Smooth muscle cell (in vitro differentiated cells): ENCODE data around the gene TPRKB. TPM values are rescaled to one million over a fixed set of nuclear protein-coding genes. Genes with fewer than 3 reads are reported as not detected.

Source experiments
- DNase-seq: peaks from one replicate; lab custom pipeline; 2025; ENCODE audit not compliant: unreplicated experiment; lab: John Stamatoyannopoulos, UW
- H2AFZ ChIP-seq: fragments of 200-600 bp; sonication (generic); 2 replicates; pipeline ENCODE4 v1.6.0; 2016; ENCODE audit warnings: antibody characterized with exemption, low read depth, mild to moderate bottlenecking
- H3F3A ChIP-seq: fragments of 200-600 bp; sonication (generic); 2 replicates; pipeline ENCODE4 v1.6.0; 2017; ENCODE audit warnings: antibody characterized with exemption, low read depth
- H3K27ac ChIP-seq: fragments of 200-600 bp; sonication (generic); 2 replicates; pipeline ENCODE4 v1.5.1; 2016; ENCODE audit warnings: low read depth, mild to moderate bottlenecking
- H3K27me3 ChIP-seq: fragments of 200-600 bp; sonication (generic); 2 replicates; pipeline ENCODE4 v1.6.1; 2016; ENCODE audit warnings: low read depth, mild to moderate bottlenecking
- H3K36me3 ChIP-seq: fragments of 200-600 bp; sonication (generic); 2 replicates; pipeline ENCODE4 v1.5.1; 2016; ENCODE audit warnings: low read depth
- H3K4me1 ChIP-seq: fragments of 200-600 bp; sonication (generic); 2 replicates; pipeline ENCODE4 v1.5.1; 2016; ENCODE audit warnings: low read depth
- H3K4me2 ChIP-seq: fragments of 200-600 bp; sonication (generic); 2 replicates; pipeline ENCODE4 v1.6.0; 2016; ENCODE audit warnings: mild to moderate bottlenecking
- H3K4me3 ChIP-seq: fragments of 200-600 bp; sonication (generic); 2 replicates; pipeline ENCODE4 v1.5.1; 2016; ENCODE audit warnings: mild to moderate bottlenecking
- H3K79me2 ChIP-seq: fragments of 200-600 bp; sonication (generic); 2 replicates; pipeline ENCODE4 v1.6.0; 2016; ENCODE audit warnings: low read depth, mild to moderate bottlenecking
- H3K9ac ChIP-seq: fragments of 200-600 bp; sonication (generic); 2 replicates; pipeline ENCODE4 v1.6.0; 2016; ENCODE audit warnings: low read depth
- H3K9me3 ChIP-seq: fragments of 200-600 bp; sonication (generic); replicated peaks from 2 replicates; pipeline ENCODE4 v1.5.1; 2016; ENCODE audit warnings: low read depth
- H4K20me1 ChIP-seq: fragments of 200-600 bp; sonication (generic); 2 replicates; pipeline ENCODE4 v1.6.0; 2016; ENCODE audit warnings: low read depth
- WGBS: methylation state at CpG from one replicate; pipeline ENCODE4 v1.1.7; 2016; ENCODE audit warnings: low lambda C conversion rate; 5-methylcytosine and 5-hydroxymethylcytosine counted together
- polyA plus RNA-seq: library from polyadenylated mRNA; unstranded; fragments of >200 nt; fragmentation: Nextera tagmentation; extraction: Ambion mirVana; gene quantifications from 2 replicates; pipeline ENCODE4 v1.2.1, GENCODE V29; 2016
- total RNA-seq: library from RNA; depleted of rRNA; stranded (reverse); fragments of >200 nt; gene quantifications from 2 replicates; pipeline ENCODE4 v1.2.3, GENCODE V29; 2014
- TF ChIP-seq, protein P1 (sequence below): fragments of 200-600 bp; sonication (generic); IDR thresholded peaks from 2 replicates; pipeline ENCODE4 v1.5.1; 2017; ENCODE audit warnings: borderline replicate concordance, mild to moderate bottlenecking, antibody characterized with exemption; ENCODE audit not compliant: insufficient read depth, poor library complexity, severe bottlenecking

TPRKB gene
- total and polyA plus RNA-seq, 2 experiments from 2014 or later = 48.9 to 62.3 TPM

DNA sequence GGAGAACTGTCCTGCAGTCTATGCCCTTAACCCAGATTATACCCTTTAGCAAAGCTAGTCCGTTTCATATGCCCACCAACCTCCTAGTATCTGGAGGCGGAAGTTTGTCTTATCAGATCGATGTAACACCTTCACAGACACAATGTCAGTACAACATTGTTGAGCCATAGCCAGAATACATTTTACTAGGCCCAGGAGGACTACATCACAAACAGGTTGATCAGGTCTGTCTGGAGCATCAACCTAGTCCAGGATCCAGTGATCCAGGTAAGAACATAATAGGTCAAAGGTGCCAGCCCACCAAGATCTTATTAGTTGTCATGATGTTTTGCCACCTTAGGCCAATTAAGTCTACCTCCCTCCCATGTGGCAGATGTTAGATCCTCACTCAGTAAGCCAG, 2.0 kb upstream of the TPRKB start:
- peaks cover 3% of the 10 kb centered on the region for H3K36me3 ChIP-seq
- H3K9ac ChIP-seq = no peak overlapping the region
- DNase-seq = no peak
- no peak overlapping the region for H3K4me3 ChIP-seq
- H3K27ac ChIP-seq = no peak overlapping the region
- H3K4me1 ChIP-seq = peaks cover 9% of the 10 kb centered on the region
- H3K27me3 ChIP-seq = no peaks in the 10 kb centered on the region
- no peaks in the 10 kb centered on the region for H3F3A ChIP-seq
- no peaks in the 10 kb centered on the region for H3K9me3 ChIP-seq
- WGBS = 83% methylated on average over 3 of the region's 3 CpGs
- no peak overlapping the region for H2AFZ ChIP-seq
- TF ChIP-seq, protein P1, sequence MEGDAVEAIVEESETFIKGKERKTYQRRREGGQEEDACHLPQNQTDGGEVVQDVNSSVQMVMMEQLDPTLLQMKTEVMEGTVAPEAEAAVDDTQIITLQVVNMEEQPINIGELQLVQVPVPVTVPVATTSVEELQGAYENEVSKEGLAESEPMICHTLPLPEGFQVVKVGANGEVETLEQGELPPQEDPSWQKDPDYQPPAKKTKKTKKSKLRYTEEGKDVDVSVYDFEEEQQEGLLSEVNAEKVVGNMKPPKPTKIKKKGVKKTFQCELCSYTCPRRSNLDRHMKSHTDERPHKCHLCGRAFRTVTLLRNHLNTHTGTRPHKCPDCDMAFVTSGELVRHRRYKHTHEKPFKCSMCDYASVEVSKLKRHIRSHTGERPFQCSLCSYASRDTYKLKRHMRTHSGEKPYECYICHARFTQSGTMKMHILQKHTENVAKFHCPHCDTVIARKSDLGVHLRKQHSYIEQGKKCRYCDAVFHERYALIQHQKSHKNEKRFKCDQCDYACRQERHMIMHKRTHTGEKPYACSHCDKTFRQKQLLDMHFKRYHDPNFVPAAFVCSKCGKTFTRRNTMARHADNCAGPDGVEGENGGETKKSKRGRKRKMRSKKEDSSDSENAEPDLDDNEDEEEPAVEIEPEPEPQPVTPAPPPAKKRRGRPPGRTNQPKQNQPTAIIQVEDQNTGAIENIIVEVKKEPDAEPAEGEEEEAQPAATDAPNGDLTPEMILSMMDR = no peak
- H3K4me2 ChIP-seq = no peak overlapping the region
- peaks cover 13% of the 10 kb centered on the region for H3K79me2 ChIP-seq
- no peaks in the 10 kb centered on the region for H4K20me1 ChIP-seq

DNA sequence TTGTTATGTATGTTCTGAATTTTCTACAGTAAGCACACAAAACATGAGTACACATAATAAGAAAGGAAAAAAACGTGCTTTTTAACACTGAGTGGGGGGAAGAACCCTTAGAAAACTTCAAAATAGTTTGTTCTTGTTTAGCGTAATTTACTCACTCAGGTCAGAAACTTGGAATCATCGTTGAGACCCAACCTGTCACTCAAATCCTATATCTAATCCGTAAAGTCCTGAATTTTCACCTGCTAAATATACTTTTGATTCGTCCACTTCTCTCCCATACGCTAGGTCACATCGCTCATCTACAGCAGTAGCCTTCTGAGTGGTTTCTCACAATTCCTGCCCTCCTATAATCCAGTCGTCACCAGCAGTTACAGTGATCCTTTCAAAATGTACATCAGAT, 767 bp downstream of the TPRKB start:
- Histone ChIP-seq H3K4me2 (peak overlapping the region; percentile 97), H3K79me2 (peaks cover 13% of the 10 kb centered on the region)
- WGBS = 29% methylated on average over 8 of the region's 8 CpGs

DNA sequence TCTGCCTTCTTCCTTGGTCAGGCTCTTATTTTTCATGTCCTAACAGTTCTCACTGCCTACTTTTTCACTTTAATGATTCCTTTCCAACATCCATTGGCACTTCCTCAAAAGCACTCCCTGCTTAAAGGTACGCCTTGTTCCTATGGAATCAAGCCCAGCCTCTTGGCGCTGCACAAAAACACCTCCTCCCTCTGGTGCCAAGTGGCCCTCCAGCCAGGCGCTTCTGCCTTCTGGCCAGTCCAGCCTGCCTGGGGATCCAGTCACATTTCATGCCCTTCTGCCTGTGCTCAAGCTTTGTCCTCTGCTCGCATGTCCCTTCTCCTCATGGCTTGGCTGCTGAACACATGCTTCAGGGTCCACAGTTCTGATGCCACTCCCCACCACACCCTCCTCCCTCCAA, 6.3 kb downstream of the TPRKB start:
- Histone ChIP-seq H3K4me1 (peaks cover 2% of the 10 kb centered on the region), H3F3A (no peaks in the 10 kb centered on the region), H3K4me2 (no peak overlapping the region), H2AFZ (no peak overlapping the region), H3K4me3 (no peak overlapping the region), H3K79me2 (peaks cover 7% of the 10 kb centered on the region), H3K36me3 (peaks cover 6% of the 10 kb centered on the region), H3K9ac (no peak overlapping the region), H3K9me3 (no peaks in the 10 kb centered on the region), H3K27ac (no peak overlapping the region), H3K27me3 (no peaks in the 10 kb centered on the region), H4K20me1 (no peaks in the 10 kb centered on the region)
- TF ChIP-seq, protein P1 = no peak
- WGBS = 96% methylated on average over 4 of the region's 4 CpGs
- DNase-seq = no peak

More for the DNA sequence above, 767 bp downstream of the TPRKB start:
- peak overlapping the region; percentile 90 for H3K4me3 ChIP-seq
- peak overlapping the region; percentile 84 for H2AFZ ChIP-seq
- no peaks in the 10 kb centered on the region for H3F3A ChIP-seq
- TF ChIP-seq, protein P1 = no peak
- H3K9me3 ChIP-seq = no peaks in the 10 kb centered on the region
- H3K36me3 ChIP-seq = no peaks in the 10 kb centered on the region
- peaks cover 9% of the 10 kb centered on the region for H3K4me1 ChIP-seq
- no peaks in the 10 kb centered on the region for H4K20me1 ChIP-seq
- DNase-seq = no peak
- H3K27ac ChIP-seq = peak overlapping the region; percentile 49
- no peaks in the 10 kb centered on the region for H3K27me3 ChIP-seq
- H3K9ac ChIP-seq = peak overlapping the region; percentile 73

DNA sequence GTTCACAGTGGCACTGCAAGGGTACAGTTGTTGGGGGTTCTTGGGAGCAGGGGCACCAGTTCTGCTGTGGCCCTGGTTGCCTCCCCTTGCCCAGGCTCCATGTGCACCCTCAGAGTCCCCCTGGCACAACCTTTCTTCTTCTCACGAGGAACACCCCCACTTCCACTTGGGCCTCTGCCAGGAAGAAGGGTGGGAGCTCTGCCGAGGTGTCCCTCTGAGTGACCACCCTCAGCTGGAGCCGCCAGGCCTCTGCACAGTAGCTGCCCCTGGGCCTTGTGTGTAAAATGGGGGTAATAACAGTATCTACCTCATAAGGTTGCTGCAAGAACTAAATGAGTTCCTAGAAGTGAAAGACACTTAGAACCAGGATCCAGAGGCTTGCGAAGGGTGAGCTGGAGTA, 8.4 kb downstream of the TPRKB start:
- WGBS = 100% methylated on average over 4 of the region's 4 CpGs
- DNase-seq = no peak
- no peaks in the 10 kb centered on the region for H4K20me1 ChIP-seq

More for the DNA sequence above, 8.4 kb downstream of the TPRKB start:
- TF ChIP-seq, protein P1 = no peak
- Histone ChIP-seq H3F3A (no peaks in the 10 kb centered on the region), H3K9ac (no peak overlapping the region), H3K27ac (no peak overlapping the region), H2AFZ (no peak overlapping the region), H3K79me2 (no peaks in the 10 kb centered on the region), H3K36me3 (peaks cover 6% of the 10 kb centered on the region), H3K9me3 (no peaks in the 10 kb centered on the region), H3K4me1 (no peaks in the 10 kb centered on the region), H3K4me2 (no peak overlapping the region), H3K4me3 (no peak overlapping the region), H3K27me3 (no peaks in the 10 kb centered on the region)
